Activated CD4-positive, alpha-beta T cell treated with anti-CD3 and anti-CD28 coated beads, Interleukin-2, amount 50 U/mL, for 24 hours (primary cell): ENCODE results near the gene CD2AP.
"Not testable (repeated sequence)": the region's sequence is repeated elsewhere in the genome, so short reads cannot be mapped to it uniquely, and the experiment has no call there.

Experiments used
- DNase-seq, 2 donors: peaks; one replicate each; pipeline ENCODE4 v3.0.0-alpha.2; 2020; ENCODE audit warnings: low read depth in 1 of 2, low spot score in 1 of 2

Gene CD2AP

GRCh38 chr6:47630587-47630986, 153.0 kb downstream of the CD2AP start:
- DNase-seq = no peak

DNA sequence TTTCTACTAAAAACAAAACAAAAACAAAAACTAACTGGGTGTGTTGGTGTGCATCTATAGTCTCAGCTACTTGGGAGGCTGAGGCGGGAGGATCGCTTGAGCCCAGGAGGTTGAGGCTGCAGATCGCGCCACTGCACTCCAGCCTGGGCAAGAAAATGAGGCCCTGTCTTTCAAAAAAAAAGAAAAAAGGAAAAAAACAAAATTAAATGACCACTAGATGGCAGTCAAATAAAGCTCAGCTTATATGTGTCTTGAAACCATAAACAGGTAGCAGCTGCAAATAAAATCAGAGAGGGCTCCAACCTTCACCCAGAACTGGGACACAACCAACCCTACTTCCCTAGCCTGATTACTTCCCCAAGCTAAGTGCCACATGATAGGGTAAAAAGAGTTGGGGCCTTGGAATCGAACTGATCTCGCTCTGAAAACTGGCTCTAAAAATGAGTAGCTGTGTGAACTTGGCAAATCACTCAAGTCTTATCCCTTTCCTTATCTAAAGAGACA, 153.7 kb downstream of the CD2AP start:
- DNase-seq = no peak

- no peak for DNase-seq
Observed at GRCh38 chr6:47631797-47632196, 154.2 kb downstream of the CD2AP start.

DNA sequence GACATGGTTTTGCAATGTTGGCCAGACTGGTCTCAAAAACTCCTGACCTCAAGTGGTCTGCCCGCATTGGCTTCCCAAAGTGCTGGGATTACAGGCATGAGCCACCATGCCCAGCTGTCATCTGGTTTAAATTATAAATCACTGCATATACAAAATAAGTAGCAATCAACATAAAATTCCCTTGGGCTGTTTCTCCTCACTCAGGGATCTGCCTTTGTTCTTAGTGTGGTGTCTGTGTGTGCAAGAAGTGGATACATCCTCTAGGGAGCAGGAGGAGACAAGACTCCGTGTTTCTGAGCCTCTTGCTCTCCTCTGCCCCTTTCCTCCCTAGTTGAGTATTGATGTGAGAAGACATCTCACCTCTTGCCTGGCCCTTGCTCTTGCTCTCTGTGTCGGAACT, 155.6 kb downstream of the CD2AP start:
- no peak for DNase-seq

GRCh38 chr6:47634210-47635047, 156.8 kb downstream of the CD2AP start:
- no peak for DNase-seq

- no peak for DNase-seq
Observed at GRCh38 chr6:47646689-47647088, 169.1 kb downstream of the CD2AP start.

DNA sequence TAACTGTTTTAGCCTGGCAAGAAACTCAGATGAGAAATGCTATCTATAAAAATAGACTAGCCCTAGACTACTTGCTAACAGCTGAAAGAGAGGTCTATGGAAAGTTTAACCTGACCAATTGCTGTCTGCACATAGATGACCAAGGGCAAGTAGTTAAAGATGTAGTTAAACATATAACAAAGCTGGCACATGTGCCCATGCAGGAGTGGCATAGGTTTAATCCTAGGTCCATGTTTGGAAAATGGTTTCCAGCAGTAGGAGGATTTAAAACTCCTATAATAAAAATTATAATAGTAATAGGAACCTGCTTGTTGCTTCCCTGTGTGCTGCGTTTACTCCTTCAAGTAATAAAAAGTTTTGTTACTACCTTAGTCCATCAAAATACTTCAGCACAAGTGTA, 169.6 kb downstream of the CD2AP start:
- no peak for DNase-seq

DNA sequence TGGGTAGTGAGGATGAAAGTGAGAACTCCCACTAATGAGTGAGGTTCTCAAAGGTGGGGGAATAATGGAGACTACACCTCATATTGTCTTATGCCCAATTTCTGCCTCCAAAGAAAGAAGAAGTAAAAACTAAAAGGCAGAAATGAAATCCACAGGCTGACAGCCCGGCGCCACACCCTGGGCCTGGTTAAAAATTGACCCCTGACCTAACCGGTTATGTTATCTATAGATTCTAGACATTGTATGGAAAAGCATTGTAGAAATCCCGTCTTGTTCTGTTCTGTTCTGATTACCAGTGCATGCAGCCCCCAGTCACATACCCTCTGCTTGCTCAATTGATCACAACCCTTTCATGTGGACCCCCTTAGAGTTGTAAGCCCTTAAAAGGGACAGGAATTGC, 170.0 kb downstream of the CD2AP start:
- not testable (repeated sequence) for DNase-seq

DNA sequence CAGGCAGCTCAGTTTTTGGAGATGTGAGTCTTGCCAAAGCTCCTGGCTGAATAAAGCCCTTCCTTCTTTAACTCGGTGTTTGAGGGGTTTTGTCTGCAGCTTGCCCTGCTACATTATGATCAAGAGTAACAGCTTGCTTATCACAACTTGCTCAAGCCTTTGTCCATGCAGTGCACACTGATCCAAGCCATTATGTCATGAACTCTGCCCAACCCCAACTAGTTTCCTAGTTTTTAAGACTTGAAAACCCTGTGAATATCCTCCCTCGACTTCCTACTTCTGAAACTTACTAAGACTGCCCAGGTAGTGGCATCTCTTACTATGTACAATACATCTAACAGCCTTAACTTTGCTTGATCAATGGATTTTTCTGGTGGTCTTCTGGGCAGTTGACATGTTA, 170.4 kb downstream of the CD2AP start:
- no peak for DNase-seq

DNA sequence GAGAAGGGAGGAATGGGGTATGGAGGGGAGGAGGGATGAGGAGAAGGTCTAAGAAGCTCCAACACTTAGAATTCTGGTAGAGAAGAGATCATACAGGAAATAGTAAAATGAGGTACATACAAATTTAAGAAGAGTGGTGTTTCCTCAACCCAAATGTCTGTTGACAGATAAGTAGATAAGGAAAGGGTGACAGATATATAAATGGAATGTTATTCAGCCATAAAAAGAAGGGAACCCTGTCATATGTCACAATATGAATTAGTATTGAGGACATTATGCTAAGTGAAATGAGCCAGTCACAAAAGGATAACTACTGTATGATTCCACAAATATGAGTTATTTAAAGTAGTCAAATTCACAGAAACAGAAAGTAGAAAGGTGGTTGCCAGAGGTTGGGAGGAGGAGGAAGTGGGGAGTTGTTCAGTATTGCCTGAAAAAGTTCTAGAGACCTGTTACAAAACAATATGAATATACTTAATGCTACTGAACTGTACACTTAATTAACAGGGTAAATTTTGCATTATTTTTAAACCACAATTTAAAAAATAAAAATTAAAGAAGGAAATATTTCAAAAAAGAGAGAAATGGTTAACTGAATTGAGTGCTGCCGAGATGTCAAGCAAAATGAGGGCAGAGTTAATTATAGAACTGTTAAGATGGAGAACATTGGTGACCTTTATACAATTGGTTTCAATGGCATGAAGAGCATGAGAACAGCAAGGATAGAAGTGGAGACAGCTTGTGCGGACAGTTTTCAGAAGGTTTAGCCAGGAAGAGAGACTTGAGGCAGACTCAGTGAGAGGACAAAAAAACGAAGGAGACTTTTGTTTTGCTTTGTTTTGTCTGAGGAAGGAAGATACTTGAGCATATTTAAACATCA, 173.2 kb downstream of the CD2AP start:
- DNase-seq = no peak

DNA sequence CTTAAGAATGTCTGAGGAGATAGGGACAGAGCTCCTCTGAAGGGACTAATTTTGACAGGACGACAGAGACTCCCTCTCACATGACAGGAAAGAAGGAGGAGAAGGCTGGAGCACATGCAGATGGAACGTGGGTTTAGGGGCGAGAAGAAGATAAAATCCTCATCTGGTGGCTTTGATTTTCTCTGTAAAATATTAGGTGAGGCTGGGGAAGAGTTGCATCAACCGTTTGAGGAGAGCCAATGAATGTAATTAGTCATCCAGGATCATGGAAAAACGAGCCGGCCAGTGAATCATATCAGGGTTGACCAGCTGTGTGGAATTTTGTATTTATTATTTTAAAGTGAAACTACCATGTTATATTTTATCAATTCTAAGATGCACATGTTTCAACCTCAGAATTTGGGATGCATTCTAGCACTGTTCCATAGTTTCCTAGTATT, 173.9 kb downstream of the CD2AP start:
- no peak for DNase-seq

DNA sequence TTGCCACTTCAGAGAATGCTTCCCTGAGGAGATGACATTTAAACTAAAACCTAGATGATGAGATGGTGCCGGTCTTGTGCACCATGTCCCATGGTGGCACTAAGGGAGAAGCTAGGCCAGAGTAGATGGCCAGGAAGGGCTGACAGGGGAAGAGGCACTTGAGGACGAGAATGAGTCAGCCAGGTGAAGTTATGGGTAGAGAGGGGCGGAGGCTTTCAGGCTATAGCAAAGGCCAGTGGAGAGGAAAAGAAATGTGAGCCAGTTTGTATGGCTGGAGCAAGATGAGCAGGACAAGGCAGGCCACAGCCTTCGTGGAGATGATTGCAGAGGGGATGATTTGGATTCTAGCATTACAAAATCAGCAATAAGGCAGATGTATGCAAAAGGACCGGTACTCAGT, 176.1 kb downstream of the CD2AP start:
- DNase-seq = no peak

DNA sequence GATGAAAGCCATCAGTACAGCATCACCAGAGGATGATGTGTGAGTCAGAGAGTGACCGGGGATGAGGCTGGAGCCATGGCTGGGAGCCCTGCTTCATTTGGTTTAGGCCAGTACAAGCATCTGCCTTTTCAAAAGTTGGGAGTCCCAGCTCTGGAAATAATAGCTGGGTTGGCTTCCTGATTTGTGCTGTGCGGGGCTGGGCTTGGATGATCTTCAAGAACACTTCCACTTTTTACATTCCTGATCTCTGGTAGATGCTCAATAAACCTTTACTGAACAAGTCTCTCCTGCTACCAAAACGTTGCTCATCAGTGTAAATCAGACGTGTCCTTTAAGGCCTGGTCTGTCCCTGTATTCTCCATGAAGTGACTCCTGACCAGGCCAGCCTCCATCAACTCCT, 176.7 kb downstream of the CD2AP start:
- DNase-seq = no peak

GRCh38 chr6:47655719-47656595, 178.4 kb downstream of the CD2AP start:
- peak in 1 of 2 donors; percentile 28 for DNase-seq

GRCh38 chr6:47661960-47662359, 184.4 kb downstream of the CD2AP start:
- no peak for DNase-seq

DNA sequence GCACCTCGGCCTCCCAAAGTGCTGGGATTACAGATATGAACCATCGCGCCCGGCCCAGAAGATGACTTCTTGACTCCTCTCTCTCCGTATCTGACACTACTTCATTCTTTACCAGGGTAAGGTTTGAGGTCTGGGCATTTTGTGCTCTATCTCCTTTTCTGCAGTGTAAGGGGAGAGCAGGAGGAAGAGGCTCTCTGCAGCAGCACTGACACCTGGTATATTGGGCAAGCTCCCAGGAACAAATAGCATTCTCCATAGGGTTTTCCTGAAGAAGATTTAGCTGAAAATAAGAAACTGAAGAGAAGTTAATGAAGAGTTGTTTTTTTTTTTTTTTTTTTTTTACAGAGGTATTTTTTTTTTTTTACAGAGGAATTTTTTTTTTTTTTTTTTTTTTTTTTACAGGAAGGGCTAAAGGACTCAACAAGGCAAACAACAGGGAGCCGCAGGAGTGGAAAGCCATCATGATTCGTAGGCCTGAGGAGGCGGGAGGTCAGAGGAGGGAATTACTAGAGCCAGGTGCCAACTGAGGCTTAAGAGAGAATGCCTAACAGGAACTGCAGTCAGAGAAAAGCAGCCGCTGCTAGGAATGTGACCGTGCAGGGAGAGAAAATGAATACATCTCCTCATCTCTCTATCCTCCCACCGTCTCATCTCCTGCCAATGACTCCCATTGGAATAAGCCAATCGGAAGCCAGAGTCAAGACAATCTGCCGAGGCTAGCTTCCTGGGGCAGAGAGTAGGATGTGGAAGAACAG, 186.1 kb downstream of the CD2AP start:
- DNase-seq = no peak

GRCh38 chr6:47665112-47665511, 187.5 kb downstream of the CD2AP start:
- DNase-seq = no peak

DNA sequence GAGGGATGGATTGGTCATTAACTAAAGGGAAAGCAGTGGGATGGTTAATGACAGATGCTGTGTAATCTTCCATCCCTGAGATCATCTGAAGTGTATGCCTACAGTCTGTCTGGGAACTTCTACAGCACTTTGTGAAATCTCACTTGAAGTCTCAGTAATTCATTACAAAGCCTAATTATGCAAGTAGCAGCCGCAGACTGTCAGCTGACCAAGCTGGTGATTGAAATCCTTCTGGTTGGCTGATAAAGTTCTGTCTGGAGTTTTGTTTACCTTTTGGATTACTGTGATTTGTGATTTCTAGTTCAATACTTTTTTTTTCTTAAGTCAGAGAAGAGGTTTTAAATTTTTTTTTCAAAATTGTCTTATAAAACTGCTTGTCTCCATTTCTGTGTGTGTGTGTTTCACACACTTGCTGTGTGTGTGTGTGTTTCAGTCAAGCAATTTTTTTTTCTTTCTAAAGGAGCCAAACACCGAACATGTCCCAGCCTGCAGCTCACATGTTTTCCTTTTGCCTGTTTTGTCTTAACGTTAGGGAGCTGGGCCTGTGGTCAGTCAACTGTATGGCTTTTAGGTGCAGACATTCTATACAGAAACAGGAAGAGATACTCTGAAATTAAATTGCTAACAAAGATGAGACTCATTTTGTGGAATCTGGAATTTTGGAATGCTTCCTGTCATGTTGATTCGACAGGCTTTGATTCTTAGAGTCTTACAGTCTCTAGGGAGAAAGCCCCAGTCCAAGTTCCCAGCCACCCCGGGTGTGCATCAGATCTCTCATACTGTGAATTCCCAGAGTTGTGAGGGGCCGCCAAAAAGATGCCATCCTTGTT, 192.3 kb downstream of the CD2AP start:
- no peak for DNase-seq

- no peak for DNase-seq
Observed at GRCh38 chr6:47670851-47671250, 193.3 kb downstream of the CD2AP start.
